Neural progenitor cell (in vitro differentiated cells): Measurements from ENCODE around the gene PRIMA1. TPM values are rescaled to one million over a fixed set of nuclear protein-coding genes. Genes with fewer than 3 reads are reported as not detected.

Experiments used
- DNase-seq: peaks from one replicate; pipeline ENCODE4 v3.0.0-alpha.2; 2016; ENCODE audit warnings: low spot score
- H2AFZ ChIP-seq: fragments of 200-600 bp; sonication (generic); replicated peaks from 2 replicates; pipeline ENCODE4 v1.6.1; 2016; ENCODE audit warnings: antibody characterized with exemption
- H3F3A ChIP-seq: fragments of 200-600 bp; sonication (generic); 2 replicates; pipeline ENCODE4 v1.6.1; 2016; ENCODE audit warnings: antibody characterized with exemption, low read depth
- H3K27ac ChIP-seq: fragments of 200-600 bp; sonication (generic); 2 replicates; pipeline ENCODE4 v1.5.1; 2016; ENCODE audit warnings: mild to moderate bottlenecking
- H3K27me3 ChIP-seq: fragments of 200-600 bp; sonication (generic); 2 replicates; pipeline ENCODE4 v1.6.1; 2016; ENCODE audit warnings: mild to moderate bottlenecking, moderate library complexity
- H3K36me3 ChIP-seq: fragments of 200-600 bp; sonication (generic); 2 replicates; pipeline ENCODE4 v1.5.1; 2016
- H3K4me1 ChIP-seq: fragments of 200-600 bp; sonication (generic); 2 replicates; pipeline ENCODE4 v1.6.1; 2016; ENCODE audit warnings: mixed run types
- H3K4me2 ChIP-seq: fragments of 200-600 bp; sonication (generic); 2 replicates; pipeline ENCODE4 v1.6.1; 2016
- H3K4me3 ChIP-seq: fragments of 200-600 bp; sonication (generic); 2 replicates; pipeline ENCODE4 v1.5.1; 2016
- H3K79me2 ChIP-seq: fragments of 200-600 bp; sonication (generic); 2 replicates; pipeline ENCODE4 v1.6.1; 2016; ENCODE audit warnings: low read depth
- H3K9ac ChIP-seq: fragments of 200-600 bp; sonication (generic); 2 replicates; pipeline ENCODE4 v1.6.1; 2016
- H3K9me3 ChIP-seq: fragments of 200-600 bp; sonication (generic); 2 replicates; pipeline ENCODE4 v1.5.1; 2016; ENCODE audit warnings: low read depth
- H4K20me1 ChIP-seq: fragments of 200-600 bp; sonication (generic); 2 replicates; pipeline ENCODE4 v1.6.1; 2016; ENCODE audit warnings: low read depth
- H3K27ac Mint-ChIP-seq: 3 replicates; pipeline ENCODE4 v1.8.0; 2021; ENCODE audit warnings: mixed read lengths
- H3K27me3 Mint-ChIP-seq: 2 replicates; pipeline ENCODE4 v1.8.0; 2022; ENCODE audit warnings: low read depth, mild to moderate bottlenecking, inconsistent platforms, moderate library complexity, mixed read lengths; ENCODE audit not compliant: insufficient read depth
- H3K36me3 Mint-ChIP-seq: 3 replicates; pipeline ENCODE4 v1.8.0; 2021; ENCODE audit warnings: mixed read lengths
- H3K4me1 Mint-ChIP-seq: 3 replicates; pipeline ENCODE4 v1.8.0; 2021; ENCODE audit warnings: mixed read lengths
- H3K4me3 Mint-ChIP-seq: 3 replicates; pipeline ENCODE4 v1.8.0; 2021; ENCODE audit warnings: mild to moderate bottlenecking, moderate library complexity, mixed read lengths
- H3K9me3 Mint-ChIP-seq: 3 replicates; pipeline ENCODE4 v1.8.0; 2020; ENCODE audit warnings: mixed read lengths
- CTCF ChIP-seq: fragments of 200-600 bp; sonication (generic); IDR thresholded peaks from 2 replicates; pipeline ENCODE4 v1.5.1; 2017; ENCODE audit warnings: antibody characterized with exemption, mild to moderate bottlenecking
- EZH2 ChIP-seq: fragments of 200-600 bp; sonication (generic); IDR thresholded peaks from 2 replicates; pipeline ENCODE4 v1.6.1; 2017; ENCODE audit warnings: antibody characterized with exemption, mild to moderate bottlenecking, moderate library complexity
- EZH2phosphoT487 ChIP-seq: fragments of 200-600 bp; sonication (generic); IDR thresholded peaks from 2 replicates; pipeline ENCODE4 v1.6.1; 2017; ENCODE audit warnings: antibody characterized with exemption
- total RNA-seq: library from RNA; depleted of rRNA; stranded (reverse); fragments of >200 nt; gene quantifications from 2 replicates; pipeline ENCODE4 v1.2.3, GENCODE V29; 2015; ENCODE audit warnings: low replicate concordance

The PRIMA1 gene
- total RNA-seq, 1 donor from 2014 or later: 2.8 TPM

DNA sequence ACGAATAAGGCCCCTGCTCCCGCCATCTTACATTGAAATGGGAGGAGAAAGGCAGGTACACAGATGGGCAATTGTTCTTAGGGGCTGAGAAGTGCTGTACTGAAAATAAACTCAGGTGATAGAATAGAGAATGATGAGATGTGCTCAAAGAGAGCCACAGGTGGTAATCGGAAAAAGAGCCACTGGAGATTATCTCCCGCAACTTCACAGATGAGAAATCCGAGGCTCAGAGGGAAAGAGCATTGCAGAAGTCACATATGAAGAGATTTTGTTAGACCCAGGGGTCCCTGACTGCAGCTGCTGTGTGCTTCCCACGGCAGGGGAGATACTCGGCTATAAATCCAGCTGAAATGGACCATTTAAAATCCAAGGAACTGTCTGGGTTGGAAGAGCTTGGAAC is 73.7 kb downstream of the PRIMA1 start:
- no peaks in the 10 kb centered on the region for H3K36me3 ChIP-seq
- H3K36me3 Mint-ChIP-seq: no peaks in the 10 kb centered on the region
- no peak overlapping the region for H3K4me3 ChIP-seq
- no peak overlapping the region for H2AFZ ChIP-seq
- H3K9me3 Mint-ChIP-seq: no peaks in the 10 kb centered on the region
- peaks cover 13% of the 10 kb centered on the region for H3K4me1 ChIP-seq
- no peaks in the 10 kb centered on the region for H3F3A ChIP-seq
- no peak overlapping the region for H3K9ac ChIP-seq
- peak overlapping the region; percentile 80 for H3K27ac Mint-ChIP-seq
- no peaks in the 10 kb centered on the region for H3K79me2 ChIP-seq
- DNase-seq: no peak
- H4K20me1 ChIP-seq: no peaks in the 10 kb centered on the region
- H3K27me3 Mint-ChIP-seq: peaks cover 11% of the 10 kb centered on the region
- H3K4me3 Mint-ChIP-seq: no peak overlapping the region
- H3K4me2 ChIP-seq: no peak overlapping the region
- H3K27me3 ChIP-seq: no peaks in the 10 kb centered on the region
- TF ChIP-seq CTCF: no peak
- TF ChIP-seq EZH2: no peak
- no peak for TF ChIP-seq EZH2phosphoT487
- peaks cover 22% of the 10 kb centered on the region for H3K4me1 Mint-ChIP-seq
- H3K9me3 ChIP-seq: no peaks in the 10 kb centered on the region
- H3K27ac ChIP-seq: no peak overlapping the region

- no peaks in the 10 kb centered on the region for H3F3A ChIP-seq
- no peak overlapping the region for H2AFZ ChIP-seq
- Mint-ChIP-seq H3K9me3 (no peaks in the 10 kb centered on the region), H3K27me3 (peaks cover 11% of the 10 kb centered on the region), H3K36me3 (no peaks in the 10 kb centered on the region), H3K4me3 (no peak overlapping the region), H3K27ac (no peak overlapping the region), H3K4me1 (peaks cover 22% of the 10 kb centered on the region)
- TF ChIP-seq CTCF (no peak), EZH2phosphoT487 (no peak), EZH2 (no peak)
- no peaks in the 10 kb centered on the region for H3K27me3 ChIP-seq
- H3K4me1 ChIP-seq: peaks cover 13% of the 10 kb centered on the region
- H3K27ac ChIP-seq: no peak overlapping the region
- H3K36me3 ChIP-seq: no peaks in the 10 kb centered on the region
- no peak overlapping the region for H3K4me2 ChIP-seq
- no peaks in the 10 kb centered on the region for H4K20me1 ChIP-seq
- no peak overlapping the region for H3K9ac ChIP-seq
- H3K79me2 ChIP-seq: no peaks in the 10 kb centered on the region
- DNase-seq: no peak
- H3K4me3 ChIP-seq: no peak overlapping the region
- no peaks in the 10 kb centered on the region for H3K9me3 ChIP-seq
These were observed 74.4 kb downstream of the PRIMA1 start for GRCh38 chr14:93713726-93714405.

GRCh38 chr14:93712838-93713724 is 75.2 kb downstream of the PRIMA1 start:
- Mint-ChIP-seq H3K27ac (peak overlapping the region; percentile 14), H3K4me1 (peaks cover 25% of the 10 kb centered on the region), H3K27me3 (peaks cover 11% of the 10 kb centered on the region), H3K9me3 (no peaks in the 10 kb centered on the region), H3K36me3 (no peaks in the 10 kb centered on the region), H3K4me3 (no peak overlapping the region)
- Histone ChIP-seq H3K36me3 (no peaks in the 10 kb centered on the region), H3K4me1 (peaks cover 13% of the 10 kb centered on the region), H3K9ac (no peak overlapping the region), H3K4me3 (no peak overlapping the region), H3F3A (no peaks in the 10 kb centered on the region), H3K4me2 (peak overlapping the region; percentile 55), H2AFZ (no peak overlapping the region), H3K27ac (no peak overlapping the region), H3K27me3 (no peaks in the 10 kb centered on the region), H3K9me3 (no peaks in the 10 kb centered on the region), H3K79me2 (no peaks in the 10 kb centered on the region), H4K20me1 (no peaks in the 10 kb centered on the region)
- no peak for DNase-seq
- TF ChIP-seq EZH2phosphoT487 (no peak), CTCF (no peak), EZH2 (no peak)
